B cell (primary cell): ENCODE measurements around the gene TDRD12. TPM values are rescaled to one million over a fixed set of nuclear protein-coding genes. Genes with fewer than 3 reads are reported as not detected.
"Not testable (repeated sequence)": the region's sequence is repeated elsewhere in the genome, so short reads cannot be mapped to it uniquely, and the experiment has no call there.

Source experiments
- ATAC-seq: fragments of 200-7000 bp; cut with Tn5 transposase; one replicate; pipeline ENCODE4 v1.10.0; 2021; ENCODE audit warnings: low read depth, mild to moderate bottlenecking, moderate number of reproducible peaks, moderate library complexity
- CTCF ChIA-PET: fragments of 350-600 bp; sonication (Branson Sonifier 250); formaldehyde crosslinking; loops from one replicate; lab custom pipeline; 2021; ENCODE audit warnings: antibody characterized with exemption, inconsistent platforms; lab: Charles Lee
- POLR2A ChIA-PET: fragments of 350-600 bp; sonication (Branson Sonifier 250); formaldehyde crosslinking; loops from one replicate; lab custom pipeline; 2021; ENCODE audit warnings: antibody characterized with exemption; lab: Charles Lee
- DNase-seq: peaks from one replicate; pipeline ENCODE4 v3.0.0; 2013
- H2AFZ ChIP-seq: 2 replicates; pipeline ENCODE4 v1.6.1; 2012; ENCODE audit warnings: mild to moderate bottlenecking, low read depth, low read length; ENCODE audit not compliant: insufficient read depth, poor library complexity, severe bottlenecking
- H3K27ac ChIP-seq, 2 donors: 1 replicate in 1 of 2; 2 replicates in 1 of 2; pipeline ENCODE4 v1.5.1; 2012 to 2013; ENCODE audit warnings: low read length in 2 of 2, mild to moderate bottlenecking in 2 of 2, moderate library complexity in 1 of 2
- H3K27me3 ChIP-seq, 4 experiments: fragments of 200-600 bp in 1 of 4; sonication (generic) in 1 of 4; replicated peaks in 1 of 4; 1 replicate in 2 of 4; 2 replicates in 2 of 4; pipeline versions ENCODE4 v1.6.1 to v1.7.0; 2013 to 2016; ENCODE audit warnings: low read length in 3 of 4, mild to moderate bottlenecking in 2 of 4, mixed read lengths in 1 of 4, moderate library complexity in 1 of 4; ENCODE audit not compliant: insufficient read depth in 4 of 4, control insufficient read depth in 3 of 4; ENCODE audit errors: control extremely low read depth in 1 of 4
- H3K36me3 ChIP-seq, 2 experiments: replicated peaks in 1 of 2; 1 replicate in 1 of 2; 2 replicates in 1 of 2; pipeline versions ENCODE4 v1.6.1 to v1.7.1; 2013; ENCODE audit warnings: low read length in 1 of 2; ENCODE audit not compliant: insufficient read depth in 2 of 2, control insufficient read depth in 1 of 2; ENCODE audit errors: control extremely low read depth in 1 of 2, extremely low read depth in 1 of 2
- H3K4me1 ChIP-seq, 2 donors: fragments of 200-600 bp in 1 of 2; sonication (generic) in 1 of 2; 1 replicate in 1 of 2; 2 replicates in 1 of 2; pipeline versions ENCODE4 v1.5.1 to v1.6.1; 2013 to 2017; ENCODE audit warnings: low read length in 2 of 2; ENCODE audit not compliant: control insufficient read depth in 2 of 2, insufficient read depth in 2 of 2
- H3K4me2 ChIP-seq: replicated peaks from 2 replicates; pipeline ENCODE3; 2012; ENCODE audit warnings: mild to moderate bottlenecking, low read depth, low read length; ENCODE audit not compliant: poor library complexity, severe bottlenecking
- H3K4me3 ChIP-seq, 5 experiments: fragments of 200-600 bp in 1 of 5; sonication (generic) in 1 of 5; 1 replicate in 3 of 5; 2 replicates in 2 of 5; pipeline versions ENCODE4 v1.5.1 to v1.7.0; 2011 to 2016; ENCODE audit warnings: low read length in 4 of 5, mild to moderate bottlenecking in 4 of 5, low read depth in 2 of 5, control low read depth in 1 of 5, moderate library complexity in 1 of 5; ENCODE audit not compliant: insufficient read depth in 1 of 5; ENCODE audit errors: control extremely low read depth in 1 of 5, extremely low read depth in 1 of 5
- H3K79me2 ChIP-seq: fragments of 200-600 bp; sonication (generic); one replicate; pipeline ENCODE4 v1.6.0; 2016; ENCODE audit warnings: low read length; ENCODE audit not compliant: control insufficient read depth, insufficient read depth
- H3K9ac ChIP-seq: fragments of 200-600 bp; sonication (generic); 2 replicates; pipeline ENCODE4 v1.6.1; 2017; ENCODE audit warnings: mild to moderate bottlenecking, low read length, moderate library complexity
- H3K9me3 ChIP-seq, 3 donors: one replicate each; pipeline versions ENCODE4 v1.6.1 to v1.7.1; 2013; ENCODE audit warnings: low read length in 2 of 3; ENCODE audit not compliant: control insufficient read depth in 2 of 3, insufficient read depth in 1 of 3; ENCODE audit errors: control extremely low read depth in 1 of 3
- H4K20me1 ChIP-seq: 2 replicates; pipeline ENCODE4 v1.6.0; 2012; ENCODE audit warnings: mild to moderate bottlenecking, low read length; ENCODE audit not compliant: insufficient read depth, control insufficient read depth, poor library complexity, severe bottlenecking
- H3K27ac Mint-ChIP-seq: one replicate; pipeline ENCODE4 v1.8.0; 2021; ENCODE audit warnings: mixed read lengths
- H3K27me3 Mint-ChIP-seq: one replicate; pipeline ENCODE4 v1.8.0; 2021; ENCODE audit warnings: mixed read lengths
- H3K4me1 Mint-ChIP-seq: one replicate; pipeline ENCODE4 v1.8.0; 2021; ENCODE audit warnings: mixed read lengths
- H3K4me3 Mint-ChIP-seq: one replicate; pipeline ENCODE4 v1.8.0; 2021; ENCODE audit warnings: mixed read lengths
- H3K9me3 Mint-ChIP-seq: one replicate; pipeline ENCODE4 v1.8.0; 2022; ENCODE audit warnings: mixed read lengths; ENCODE audit not compliant: insufficient read depth
- CTCF ChIP-seq: fragments of 200-600 bp; IDR thresholded peaks from one replicate; pipeline ENCODE4 v1.8.0; 2022; ENCODE audit warnings: antibody characterized with exemption, mild to moderate bottlenecking
- EZH2 ChIP-seq: IDR thresholded peaks from 2 replicates; pipeline ENCODE4 v1.6.1; 2012; ENCODE audit warnings: borderline replicate concordance, low read depth, mild to moderate bottlenecking, moderate library complexity, low read length; ENCODE audit not compliant: insufficient read depth, poor library complexity, severe bottlenecking
- WGBS: methylation state at CpG from one replicate; pipeline ENCODE4 v1.1.5; 2013; ENCODE audit warnings: missing lambda C conversion rate; ENCODE audit not compliant: insufficient coverage; 5-methylcytosine and 5-hydroxymethylcytosine counted together
- intact Hi-C: fragments of 100-400 bp; cut with micrococcal nuclease; formaldehyde crosslinking; loops from one replicate; pipeline ENCODE4 v1.10.0; 2022
- polyA plus RNA-seq: library from polyadenylated mRNA; depleted of rRNA; stranded (reverse); fragments of >200 nt; gene quantifications from 2 replicates; pipeline ENCODE4 v1.2.3, GENCODE V29; 2012
- total RNA-seq, 2 donors: library from RNA; stranded (reverse); fragments of 120-200 nt in 1 of 2; gene quantifications; 1 replicate in 1 of 2; 2 replicates in 1 of 2; pipeline versions ENCODE4 v1.2.3 to v1.2.4, GENCODE V29; 2013 to 2022

Gene TDRD12
- total and polyA plus RNA-seq, 2 donors (not counting 1 experiment from before 2014, with no cell fraction given), result 0.30 to 1.1 TPM

GRCh38 chr19:32831611-32832010, 112.0 kb downstream of the TDRD12 start:
- Histone ChIP-seq H3K9me3 (no peaks in the 10 kb centered on the region), H3K4me3 (no peak overlapping the region), H3K4me2 (no peak overlapping the region), H3K9ac (no peak overlapping the region), H2AFZ (no peak overlapping the region), H3K27me3 (no peaks in the 10 kb centered on the region), H3K79me2 (no peaks in the 10 kb centered on the region), H4K20me1 (no peaks in the 10 kb centered on the region), H3K27ac (no peak overlapping the region), H3K4me1 (no peaks in the 10 kb centered on the region), H3K36me3 (no peaks in the 10 kb centered on the region)
- 98% methylated on average over 5 of the region's 5 CpGs for WGBS
- no peaks in the 10 kb centered on the region for H3K4me1 Mint-ChIP-seq
- CTCF ChIA-PET, result no interaction called here
- no peaks in the 10 kb centered on the region for H3K9me3 Mint-ChIP-seq
- no peaks in the 10 kb centered on the region for H3K27me3 Mint-ChIP-seq
- POLR2A ChIA-PET, result no interaction called here
- TF ChIP-seq CTCF, result no peak
- no peak for TF ChIP-seq EZH2
- no peak overlapping the region for H3K27ac Mint-ChIP-seq
- DNase-seq (no peak), ATAC-seq (no peak)
- intact Hi-C loops, result no loop called here
- H3K4me3 Mint-ChIP-seq, result no peak overlapping the region

- CTCF ChIA-PET, intact Hi-C loops, H3K79me2 ChIP-seq, H3K27me3 ChIP-seq, DNase-seq, H3K27ac ChIP-seq, H3K4me1 Mint-ChIP-seq, H3K4me3 Mint-ChIP-seq, H3K4me3 ChIP-seq, H3K27me3 Mint-ChIP-seq, H3K9me3 ChIP-seq, H3K9ac ChIP-seq, POLR2A ChIA-PET, H3K4me2 ChIP-seq, ATAC-seq, H3K9me3 Mint-ChIP-seq, H3K36me3 ChIP-seq, H3K4me1 ChIP-seq, H2AFZ ChIP-seq, H3K27ac Mint-ChIP-seq, H4K20me1 ChIP-seq: not testable (repeated sequence)
- 92% methylated on average over 9 of the region's 12 CpGs for WGBS
Measured at GRCh38 chr19:32832094-32832493, 112.5 kb downstream of the TDRD12 start.

GRCh38 chr19:32832825-32833224, 113.3 kb downstream of the TDRD12 start:
- H3K4me1 Mint-ChIP-seq, H3K9ac ChIP-seq, H3K9me3 Mint-ChIP-seq, DNase-seq, H2AFZ ChIP-seq, ATAC-seq, H3K4me3 Mint-ChIP-seq, H3K27ac ChIP-seq, H4K20me1 ChIP-seq, H3K27me3 ChIP-seq, H3K9me3 ChIP-seq, H3K79me2 ChIP-seq, intact Hi-C loops, H3K4me1 ChIP-seq, H3K27ac Mint-ChIP-seq, H3K4me2 ChIP-seq, H3K4me3 ChIP-seq, H3K27me3 Mint-ChIP-seq, H3K36me3 ChIP-seq, POLR2A ChIA-PET, CTCF ChIA-PET: not testable (repeated sequence)
- 91% methylated on average over 6 of the region's 7 CpGs for WGBS
